GM12891 (cell line): ENCODE results near the gene RAB11FIP3.
"Not testable (repeated sequence)": the region's sequence is repeated elsewhere in the genome, so short reads cannot be mapped to it uniquely, and the experiment has no call there.

Source experiments
- DNase-seq: peaks from one replicate; pipeline ENCODE4 v3.0.0; 2011; ENCODE audit warnings: low spot score; ENCODE audit not compliant: insufficient read length
- FAIRE-seq: peaks from 2 replicates; lab custom pipeline; 2011; peaks lifted over from hg19 to GRCh38; lab: Jason Lieb, UNC
- PAX5 ChIP-seq: IDR thresholded peaks from 2 replicates; pipeline ENCODE4 v1.6.1; 2011; ENCODE audit warnings: low read length, moderate library complexity, mild to moderate bottlenecking; ENCODE audit not compliant: insufficient read depth, severe bottlenecking
- POLR2A ChIP-seq: IDR thresholded peaks from 2 replicates; pipeline ENCODE4 v1.6.1; 2011; ENCODE audit warnings: low read depth, low read length, control low read depth
- POLR2AphosphoS5 ChIP-seq: IDR thresholded peaks from 2 replicates; pipeline ENCODE4 v1.6.1; 2011; ENCODE audit warnings: low read depth, low read length, control low read depth
- POU2F2 ChIP-seq: IDR thresholded peaks from 2 replicates; pipeline ENCODE4 v1.6.1; 2011; ENCODE audit warnings: low read depth, mild to moderate bottlenecking, control low read depth, low read length, moderate library complexity
- SPI1 ChIP-seq: IDR thresholded peaks from 2 replicates; pipeline ENCODE4 v1.6.1; 2011; ENCODE audit warnings: low read depth, low read length, control low read depth
- TAF1 ChIP-seq: IDR thresholded peaks from 2 replicates; pipeline ENCODE4 v1.6.1; 2011; ENCODE audit warnings: low read depth, low read length, control low read depth

Gene RAB11FIP3

GRCh38 chr16:496097-496886 lies 70.8 kb downstream of the RAB11FIP3 start:
- TF ChIP-seq POLR2A (no peak), POU2F2 (no peak), TAF1 (no peak), POLR2AphosphoS5 (no peak), SPI1 (no peak), PAX5 (no peak)
- no peak for FAIRE-seq

DNA sequence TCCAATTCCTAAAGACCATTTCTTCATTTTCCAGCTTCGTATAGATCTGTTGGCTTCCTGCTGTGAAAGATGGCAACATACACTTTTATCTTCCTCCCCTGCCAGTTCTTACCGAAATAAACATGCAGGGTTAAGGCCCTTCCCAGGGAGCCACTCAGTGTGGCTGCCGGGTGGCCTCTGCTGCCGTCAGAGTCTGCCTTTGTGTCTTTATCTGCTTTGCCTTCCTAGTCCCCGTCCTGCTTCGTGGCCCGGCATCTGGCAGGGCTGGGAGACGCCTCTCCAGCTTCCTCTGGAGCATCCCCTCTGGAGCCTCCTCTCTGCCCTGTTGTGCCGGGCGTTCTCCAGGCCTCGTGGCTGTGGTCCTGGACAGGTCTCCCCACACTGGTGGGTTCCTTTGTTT lies 71.8 kb downstream of the RAB11FIP3 start:
- no peak for TF ChIP-seq POU2F2
- no peak for TF ChIP-seq TAF1
- no peak for TF ChIP-seq POLR2A
- no peak for TF ChIP-seq PAX5
- no peak for TF ChIP-seq SPI1
- TF ChIP-seq POLR2AphosphoS5: no peak
- FAIRE-seq (no peak), DNase-seq (no peak)

More at GRCh38 chr16:496097-496886, 70.8 kb downstream of the RAB11FIP3 start:
- no peak for DNase-seq

GRCh38 chr16:499924-500323 lies 74.5 kb downstream of the RAB11FIP3 start:
- DNase-seq (no peak), FAIRE-seq (no peak)
- TF ChIP-seq POLR2AphosphoS5 (no peak), POLR2A (no peak), SPI1 (no peak), PAX5 (no peak), TAF1 (no peak), POU2F2 (no peak)

- FAIRE-seq (no peak), DNase-seq (no peak)
- TF ChIP-seq PAX5 (no peak), SPI1 (no peak), POLR2AphosphoS5 (no peak), POLR2A (no peak), TAF1 (no peak), POU2F2 (no peak)
These were observed 75.3 kb downstream of the RAB11FIP3 start for GRCh38 chr16:500709-501108.

GRCh38 chr16:502179-502943 lies 76.9 kb downstream of the RAB11FIP3 start:
- TF ChIP-seq SPI1: no peak
- DNase-seq (no peak), FAIRE-seq (no peak)

GRCh38 chr16:503150-504071 lies 78.0 kb downstream of the RAB11FIP3 start:
- DNase-seq (no peak), FAIRE-seq (no peak)
- TF ChIP-seq TAF1 (no peak), POLR2AphosphoS5 (no peak), SPI1 (no peak), POLR2A (no peak), PAX5 (no peak), POU2F2 (no peak)

DNA sequence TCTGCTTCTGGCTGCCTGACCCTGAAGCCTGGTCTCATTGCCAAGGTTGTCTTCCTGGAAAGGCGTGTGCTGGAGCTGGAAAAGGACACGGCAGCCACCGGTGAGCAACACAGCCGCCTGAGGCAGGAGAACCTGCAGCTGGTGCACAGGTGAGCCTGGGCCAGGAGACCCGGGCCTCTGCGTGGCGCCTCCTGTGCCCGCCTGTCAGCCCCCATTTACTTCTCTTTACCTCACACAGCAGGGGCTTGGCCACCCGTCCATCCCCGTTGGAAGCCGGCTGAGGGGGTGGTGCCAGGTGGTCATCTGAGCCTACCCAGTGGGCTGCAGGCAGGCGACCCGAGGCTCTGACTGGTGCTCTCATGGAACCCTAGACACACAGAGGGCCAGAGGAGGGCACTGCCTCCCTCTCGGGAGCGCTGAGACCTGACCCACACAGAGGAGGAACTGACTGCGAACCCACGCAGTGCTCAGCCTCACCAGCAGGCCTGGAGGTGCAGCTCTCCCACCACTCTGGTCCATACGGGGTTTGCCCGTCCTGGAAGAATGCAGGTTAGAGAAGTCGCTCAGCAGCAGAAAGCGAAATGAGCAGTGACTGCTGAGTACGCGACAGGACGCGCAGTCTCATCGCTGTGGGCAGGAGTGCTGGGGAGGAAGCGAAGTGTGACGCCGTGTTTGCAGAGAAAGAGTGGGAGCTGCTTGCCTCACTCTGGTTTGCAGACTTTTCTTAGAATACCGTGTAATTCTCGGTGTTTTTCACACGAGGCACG lies 80.2 kb downstream of the RAB11FIP3 start:
- DNase-seq (no peak), FAIRE-seq (no peak)
- TF ChIP-seq SPI1: no peak
- no peak for TF ChIP-seq PAX5
- TF ChIP-seq TAF1: no peak
- no peak for TF ChIP-seq POU2F2
- no peak for TF ChIP-seq POLR2A
- TF ChIP-seq POLR2AphosphoS5: no peak

GRCh38 chr16:506246-506546 lies 80.7 kb downstream of the RAB11FIP3 start:
- TF ChIP-seq POU2F2 (no peak), SPI1 (no peak), POLR2A (no peak), POLR2AphosphoS5 (no peak), PAX5 (no peak), TAF1 (no peak)
- FAIRE-seq (no peak), DNase-seq (no peak)

DNA sequence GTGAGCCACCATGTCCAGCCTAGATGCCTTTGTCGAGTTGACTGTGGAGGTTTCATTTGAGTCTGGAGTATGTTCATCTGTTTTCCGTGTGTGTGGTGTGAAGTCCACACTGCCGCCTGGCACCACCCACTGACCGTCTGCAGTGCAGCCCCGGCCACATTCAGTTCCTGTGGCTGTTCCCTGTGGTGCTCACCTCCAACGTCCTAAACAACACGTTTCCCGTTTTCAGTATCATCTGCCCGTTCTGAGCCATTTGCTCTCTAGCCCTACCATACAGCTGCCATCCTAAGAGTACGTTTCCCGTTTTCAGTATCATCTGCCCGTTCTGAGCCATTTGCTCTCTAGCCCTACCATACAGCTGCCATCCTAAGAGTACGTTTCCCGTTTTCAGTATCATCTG lies 82.1 kb downstream of the RAB11FIP3 start:
- not testable (repeated sequence) for DNase-seq, FAIRE-seq
